H9 (cell line): Measurements from ENCODE around the gene GRIN3B. TPM values are rescaled to one million over a fixed set of nuclear protein-coding genes. Genes with fewer than 3 reads are reported as not detected.
A peak's percentile ranks its signal among the peaks of the same experiment; 100 is the strongest.

Source experiments
- DNase-seq: peaks from one replicate; pipeline ENCODE4 v3.0.0-alpha.2; 2017
- H2AFZ ChIP-seq: one replicate; pipeline ENCODE4 v1.6.1; 2013; ENCODE audit warnings: mild to moderate bottlenecking, low read length, control low read depth, moderate library complexity
- H2AK5ac ChIP-seq: 2 replicates; pipeline ENCODE4 v1.6.1; 2013; ENCODE audit warnings: low read length, control low read depth, mixed read lengths; ENCODE audit not compliant: insufficient read length
- H2BK120ac ChIP-seq: one replicate; pipeline ENCODE4 v1.6.1; 2013; ENCODE audit warnings: low read depth, mild to moderate bottlenecking, low read length, control low read depth, inconsistent platforms; ENCODE audit not compliant: poor library complexity, severe bottlenecking
- H2BK12ac ChIP-seq: 2 replicates; pipeline ENCODE4 v1.6.1; 2013; ENCODE audit warnings: low read length, control low read depth, mixed read lengths, low read depth; ENCODE audit not compliant: insufficient read length
- H2BK15ac ChIP-seq: 2 replicates; pipeline ENCODE4 v1.6.1; 2013; ENCODE audit warnings: low read depth, low read length, control low read depth
- H2BK20ac ChIP-seq: one replicate; pipeline ENCODE4 v1.6.1; 2013; ENCODE audit warnings: low read depth, mild to moderate bottlenecking, low read length, control low read depth, inconsistent platforms; ENCODE audit not compliant: poor library complexity, severe bottlenecking
- H2BK5ac ChIP-seq: 2 replicates; pipeline ENCODE4 v1.6.1; 2013; ENCODE audit warnings: low read length, control low read depth, mixed read lengths; ENCODE audit not compliant: insufficient read length
- H3K14ac ChIP-seq: 2 replicates; pipeline ENCODE4 v1.6.1; 2013; ENCODE audit warnings: low read length, control low read depth; ENCODE audit not compliant: insufficient read depth
- H3K18ac ChIP-seq: 2 replicates; pipeline ENCODE4 v1.6.1; 2013; ENCODE audit warnings: low read depth, mild to moderate bottlenecking, mixed read lengths, low read length, control low read depth; ENCODE audit not compliant: insufficient read length
- H3K23ac ChIP-seq: 2 replicates; pipeline ENCODE4 v1.6.1; 2013; ENCODE audit warnings: low read length, control low read depth, mixed read lengths, low read depth; ENCODE audit not compliant: insufficient read length
- H3K23me2 ChIP-seq: 2 replicates; pipeline ENCODE4 v1.6.1; 2013; ENCODE audit warnings: low read depth, mild to moderate bottlenecking, mixed read lengths, low read length, control low read depth; ENCODE audit not compliant: insufficient read length, poor library complexity, severe bottlenecking
- H3K27ac ChIP-seq: 2 replicates; pipeline ENCODE4 v1.5.1; 2013; ENCODE audit warnings: low read length, control low read depth, mixed read lengths, low read depth; ENCODE audit not compliant: insufficient read length
- H3K27me3 ChIP-seq: 2 replicates; pipeline ENCODE4 v1.6.1; 2013; ENCODE audit warnings: low read length, control low read depth, inconsistent platforms; ENCODE audit not compliant: insufficient read depth
- H3K4ac ChIP-seq: 2 replicates; pipeline ENCODE4 v1.6.1; 2013; ENCODE audit warnings: low read depth, mild to moderate bottlenecking, control low read depth, inconsistent platforms, low read length, moderate library complexity
- H3K4me1 ChIP-seq: 2 replicates; pipeline ENCODE4 v1.6.1; 2013; ENCODE audit warnings: low read length, control low read depth, inconsistent platforms; ENCODE audit not compliant: insufficient read depth
- H3K4me2 ChIP-seq: 2 replicates; pipeline ENCODE4 v1.6.1; 2013; ENCODE audit warnings: low read length, control low read depth, mixed read lengths; ENCODE audit not compliant: insufficient read length, insufficient read depth
- H3K56ac ChIP-seq: 2 replicates; pipeline ENCODE4 v1.6.1; 2013; ENCODE audit warnings: low read depth, mild to moderate bottlenecking, mixed read lengths, low read length, control low read depth; ENCODE audit not compliant: insufficient read length
- H3K79me1 ChIP-seq: 2 replicates; pipeline ENCODE4 v1.6.1; 2013; ENCODE audit warnings: low read depth, mild to moderate bottlenecking, moderate library complexity, low read length, control low read depth, inconsistent platforms; ENCODE audit not compliant: insufficient read depth, poor library complexity, severe bottlenecking
- H3K79me2 ChIP-seq: 2 replicates; pipeline ENCODE4 v1.6.1; 2013; ENCODE audit warnings: low read length, control low read depth, inconsistent platforms; ENCODE audit not compliant: insufficient read depth
- H3K9ac ChIP-seq: 2 replicates; pipeline ENCODE4 v1.6.1; 2013; ENCODE audit warnings: low read length, control low read depth, mixed read lengths; ENCODE audit not compliant: insufficient read length; ENCODE audit errors: extremely low read depth
- H3K9me3 ChIP-seq: one replicate; pipeline ENCODE4 v1.6.1; 2013; ENCODE audit warnings: low read depth, low read length, inconsistent platforms; ENCODE audit not compliant: control insufficient read depth
- H3T11ph ChIP-seq: one replicate; pipeline ENCODE4 v1.6.1; 2013; ENCODE audit warnings: mild to moderate bottlenecking, low read length, control low read depth, inconsistent platforms
- H4K20me1 ChIP-seq: one replicate; pipeline ENCODE4 v1.6.1; 2013; ENCODE audit not compliant: control insufficient read depth, insufficient read length, insufficient read depth
- H4K5ac ChIP-seq: 2 replicates; pipeline ENCODE4 v1.6.1; 2013; ENCODE audit warnings: low read depth, mild to moderate bottlenecking, mixed read lengths, low read length, control low read depth; ENCODE audit not compliant: insufficient read length
- H4K8ac ChIP-seq: replicated peaks from 2 replicates; pipeline ENCODE4 v1.6.1; 2013; ENCODE audit warnings: low read length, control low read depth, mixed read lengths, low read depth; ENCODE audit not compliant: insufficient read length
- H4K91ac ChIP-seq: 2 replicates; pipeline ENCODE4 v1.6.1; 2013; ENCODE audit warnings: low read depth, mild to moderate bottlenecking, moderate library complexity, mixed read lengths, low read length, control low read depth; ENCODE audit not compliant: insufficient read length
- H3K27ac Mint-ChIP-seq, 3 experiments: 2 replicates in 2 of 3; 3 replicates in 1 of 3; pipeline ENCODE4 v1.8.0; 2020 to 2021; ENCODE audit warnings: mixed read lengths in 3 of 3, mild to moderate bottlenecking in 1 of 3, moderate library complexity in 1 of 3
- H3K27me3 Mint-ChIP-seq: 2 replicates; pipeline ENCODE4 v1.8.0; 2021; ENCODE audit warnings: low read depth, mild to moderate bottlenecking, moderate library complexity, mixed read lengths
- H3K36me3 Mint-ChIP-seq, 3 experiments: 2 replicates in 2 of 3; 3 replicates in 1 of 3; pipeline ENCODE4 v1.8.0; 2020 to 2021; ENCODE audit warnings: low read depth in 3 of 3, mixed read lengths in 3 of 3; ENCODE audit not compliant: insufficient read depth in 1 of 3
- H3K4me1 Mint-ChIP-seq, 2 experiments: 2 replicates each; pipeline ENCODE4 v1.8.0; 2020; ENCODE audit warnings: mixed read lengths in 2 of 2
- H3K4me3 Mint-ChIP-seq, 2 experiments: 2 replicates in 1 of 2; 3 replicates in 1 of 2; pipeline ENCODE4 v1.8.0; 2020 to 2021; ENCODE audit warnings: mild to moderate bottlenecking in 2 of 2, mixed read lengths in 2 of 2, moderate library complexity in 1 of 2
- H3K9me3 Mint-ChIP-seq, 2 experiments: 2 replicates in 1 of 2; 3 replicates in 1 of 2; pipeline ENCODE4 v1.8.0; 2020; ENCODE audit warnings: mild to moderate bottlenecking in 2 of 2, mixed read lengths in 2 of 2, moderate library complexity in 1 of 2
- WGBS: extraction: QIAGEN DNeasy Blood & Tissue Kit; methylation state at CpG from one replicate; pipeline ENCODE4 v1.1.7; 2013; ENCODE audit warnings: missing lambda C conversion rate, low lambda C conversion rate, mixed read lengths; ENCODE audit not compliant: insufficient read length; ENCODE audit errors: extremely low coverage; 5-methylcytosine and 5-hydroxymethylcytosine counted together
- total RNA-seq: library from RNA; stranded (reverse); gene quantifications from 2 replicates; pipeline ENCODE4 v1.2.1, GENCODE V29; 2021
- TF ChIP-seq, protein P1 (sequence below): fragments of 200-600 bp; sonication (generic); conservative IDR thresholded peaks from 3 replicates; pipeline ENCODE4 v1.8.0; 2021; ENCODE audit warnings: antibody characterized with exemption, mild to moderate bottlenecking

The GRIN3B gene
- total RNA-seq, 1 experiment from 2014 or later, result 1.0 TPM

DNA sequence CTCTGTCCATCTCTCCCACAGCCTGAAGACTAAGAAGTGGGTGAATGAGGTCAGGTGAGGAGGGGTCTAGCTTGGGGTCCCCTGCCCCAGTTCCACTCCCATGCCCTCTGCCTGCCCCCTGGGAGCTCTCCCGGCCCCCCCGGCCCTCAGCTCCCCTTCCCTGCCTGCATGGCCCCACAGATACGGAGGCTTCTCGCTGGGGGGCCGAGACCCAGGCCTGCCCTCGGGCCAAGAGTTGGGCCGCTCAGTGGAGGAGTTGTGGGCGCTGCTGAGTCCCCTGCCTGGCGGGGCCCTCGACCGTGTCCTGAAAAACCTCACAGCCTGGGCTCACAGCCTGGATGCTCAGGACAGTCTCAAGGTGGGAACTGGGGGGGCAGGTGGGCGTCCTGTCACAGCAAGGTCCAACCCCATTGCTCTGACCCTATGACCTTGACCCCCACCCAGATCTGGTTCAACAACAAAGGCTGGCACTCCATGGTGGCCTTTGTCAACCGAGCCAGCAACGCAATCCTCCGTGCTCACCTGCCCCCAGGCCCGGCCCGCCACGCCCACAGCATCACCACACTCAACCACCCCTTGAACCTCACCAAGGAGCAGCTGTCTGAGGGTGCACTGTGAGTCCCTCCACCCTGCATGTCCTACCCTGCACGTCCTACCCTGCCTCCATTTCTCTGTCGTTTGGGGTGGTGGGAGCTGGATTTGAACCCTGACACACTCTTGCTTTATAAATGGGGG is 55.8 kb downstream of the GRIN3B start:
- H3K27me3 Mint-ChIP-seq, result no peaks in the 10 kb centered on the region; the same call in none of the 2 replicates

More for the DNA sequence above, 55.8 kb downstream of the GRIN3B start:
- Histone ChIP-seq H2BK12ac (no peak overlapping the region), H3T11ph (no peak overlapping the region), H2AFZ (no peak overlapping the region), H2BK120ac (no peak overlapping the region), H2BK15ac (no peak overlapping the region), H3K23ac (no peak overlapping the region), H2AK5ac (no peak overlapping the region), H3K4me2 (no peak overlapping the region), H3K27ac (no peak overlapping the region), H3K4ac (no peak overlapping the region), H3K79me2 (no peaks in the 10 kb centered on the region), H4K5ac (no peak overlapping the region), H3K14ac (no peak overlapping the region), H3K9ac (no peak overlapping the region), H4K20me1 (no peaks in the 10 kb centered on the region), H2BK20ac (no peak overlapping the region), H3K23me2 (no peaks in the 10 kb centered on the region), H3K4me1 (no peaks in the 10 kb centered on the region), H4K91ac (no peak overlapping the region), H3K79me1 (no peaks in the 10 kb centered on the region), H4K8ac (no peak overlapping the region), H3K27me3 (no peaks in the 10 kb centered on the region), H3K56ac (no peak overlapping the region), H3K9me3 (peaks cover 19% of the 10 kb centered on the region), H3K18ac (no peak overlapping the region), H2BK5ac (no peak overlapping the region)
- Mint-ChIP-seq H3K36me3 (peaks cover 2 to 17% (median 12%) of the 10 kb centered on the region in 3 experiments; a peak in 4 of 7 replicates), H3K9me3 (no peaks in the 10 kb centered on the region), H3K4me1 (peaks cover 2 to 11% of the 10 kb centered on the region in 2 experiments; a peak in 3 of 4 replicates), H3K4me3 (peak overlapping the region in 1 of 2 experiments; percentile 24; a peak in 2 of 5 replicates), H3K27ac (peak overlapping the region in 1 of 3 experiments; percentile 94; a peak in 1 of 7 replicates)
- TF ChIP-seq, protein P1, sequence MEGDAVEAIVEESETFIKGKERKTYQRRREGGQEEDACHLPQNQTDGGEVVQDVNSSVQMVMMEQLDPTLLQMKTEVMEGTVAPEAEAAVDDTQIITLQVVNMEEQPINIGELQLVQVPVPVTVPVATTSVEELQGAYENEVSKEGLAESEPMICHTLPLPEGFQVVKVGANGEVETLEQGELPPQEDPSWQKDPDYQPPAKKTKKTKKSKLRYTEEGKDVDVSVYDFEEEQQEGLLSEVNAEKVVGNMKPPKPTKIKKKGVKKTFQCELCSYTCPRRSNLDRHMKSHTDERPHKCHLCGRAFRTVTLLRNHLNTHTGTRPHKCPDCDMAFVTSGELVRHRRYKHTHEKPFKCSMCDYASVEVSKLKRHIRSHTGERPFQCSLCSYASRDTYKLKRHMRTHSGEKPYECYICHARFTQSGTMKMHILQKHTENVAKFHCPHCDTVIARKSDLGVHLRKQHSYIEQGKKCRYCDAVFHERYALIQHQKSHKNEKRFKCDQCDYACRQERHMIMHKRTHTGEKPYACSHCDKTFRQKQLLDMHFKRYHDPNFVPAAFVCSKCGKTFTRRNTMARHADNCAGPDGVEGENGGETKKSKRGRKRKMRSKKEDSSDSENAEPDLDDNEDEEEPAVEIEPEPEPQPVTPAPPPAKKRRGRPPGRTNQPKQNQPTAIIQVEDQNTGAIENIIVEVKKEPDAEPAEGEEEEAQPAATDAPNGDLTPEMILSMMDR, result no peak
- WGBS, result no CpG with 5 or more reads among the region's 20 CpGs
- peak; percentile 21 for DNase-seq
